GM12801 (cell line): ENCODE results near the gene DNAH2.

ENCODE experiments used
- CTCF ChIP-seq: IDR thresholded peaks from one replicate; pipeline ENCODE4 v1.5.1; 2011; ENCODE audit warnings: control low read depth; ENCODE audit not compliant: insufficient read length; ENCODE audit errors: extremely low read depth

DNAH2 gene

GRCh38 chr17:7818026-7818425 is 100.5 kb downstream of the DNAH2 start:
- TF ChIP-seq CTCF = no peak

- TF ChIP-seq CTCF = no peak
Observed at GRCh38 chr17:7818746-7819645, 101.5 kb downstream of the DNAH2 start.

- no peak for TF ChIP-seq CTCF
Observed at GRCh38 chr17:7820231-7820630, 102.7 kb downstream of the DNAH2 start.

GRCh38 chr17:7822126-7822525 is 104.6 kb downstream of the DNAH2 start:
- TF ChIP-seq CTCF = no peak

DNA sequence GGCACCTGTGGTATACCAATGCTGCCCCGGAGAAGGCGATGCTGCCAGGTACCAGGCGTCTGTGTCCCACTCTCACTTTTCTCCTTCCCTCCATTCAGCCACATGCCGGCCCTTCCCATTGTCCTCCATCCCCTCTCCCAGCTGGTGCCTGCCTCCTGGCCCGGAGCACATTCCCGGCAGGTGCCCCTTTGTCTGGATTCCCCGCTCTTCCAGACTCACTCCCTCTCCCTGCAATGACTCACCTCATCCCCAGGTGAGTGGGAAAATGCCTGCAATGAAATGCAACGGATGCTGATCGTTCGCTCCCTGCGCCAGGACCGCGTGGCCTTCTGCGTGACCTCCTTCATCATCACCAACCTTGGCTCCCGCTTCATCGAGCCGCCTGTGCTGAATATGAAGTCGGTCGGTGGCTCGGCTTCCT is 106.0 kb downstream of the DNAH2 start:
- TF ChIP-seq CTCF = no peak

GRCh38 chr17:7824021-7824924 is 106.7 kb downstream of the DNAH2 start:
- no peak for TF ChIP-seq CTCF
